Measurements from ENCODE around the gene ARHGAP32.
"Not testable (repeated sequence)": the region's sequence is repeated elsewhere in the genome, so short reads cannot be mapped to it uniquely, and the experiment has no call there.

The ARHGAP32 gene

DNA sequence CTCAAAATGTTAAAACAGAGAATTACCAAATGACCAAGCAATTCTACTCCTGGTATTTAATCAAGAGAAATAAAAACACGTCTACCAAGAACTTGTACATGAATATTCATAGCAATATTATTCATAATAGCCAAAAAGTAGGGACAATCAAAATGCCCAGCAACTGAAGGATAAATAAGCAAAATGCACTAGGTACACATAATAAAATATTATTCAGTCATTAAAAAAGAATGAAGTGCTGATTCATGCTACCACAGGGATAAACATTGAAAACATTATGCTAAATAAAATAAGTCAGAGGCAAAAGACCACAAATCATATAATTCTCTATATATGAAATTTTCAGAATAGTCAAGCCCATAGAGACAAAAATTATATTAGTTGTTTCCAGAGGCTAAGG is 24.8 kb downstream of the ARHGAP32 start:
- Histone ChIP-seq H3K36me3 (ENCODE audit: low read length) (no peaks in the 10 kb centered on the region), H3K79me2 (ENCODE audit: insufficient read depth, low read length) (no peaks in the 10 kb centered on the region), H3K27ac (ENCODE audit: low read depth, low read length) (no peak overlapping the region), H2AFZ (ENCODE audit: low read depth, low read length, severe bottlenecking) (no peak overlapping the region), H3K27me3 (ENCODE audit: low read length) (no peaks in the 10 kb centered on the region), H3K9me3 (ENCODE audit: insufficient read depth, low read length) (no peaks in the 10 kb centered on the region), H3K9ac (ENCODE audit: low read length) (no peak overlapping the region), H4K20me1 (ENCODE audit: low read depth, low read length) (no peaks in the 10 kb centered on the region), H3K4me3 (ENCODE audit: insufficient read depth, low read length, poor library complexity, severe bottlenecking) (no peak overlapping the region), H3K4me2 (ENCODE audit: low read depth, low read length, poor library complexity, severe bottlenecking) (no peak overlapping the region), H3K9me2 (replicated peaks; ENCODE audit: insufficient read depth, low read length) (no peaks in the 10 kb centered on the region), H3F3A (ENCODE audit: insufficient read depth) (no peaks in the 10 kb centered on the region)
- TF ChIP-seq EZH2phosphoT487 (conservative IDR thresholded peaks at IDR 0.05; ENCODE audit: low read length) (no peak), CTCF (IDR thresholded peaks at IDR 0.05; ENCODE audit: insufficient read depth, low read length, poor library complexity, severe bottlenecking) (no peak)

- no peaks in the 10 kb centered on the region for H3K79me2 ChIP-seq (ENCODE audit: insufficient read depth, low read length)
- H3K27me3 ChIP-seq (ENCODE audit: low read length): no peaks in the 10 kb centered on the region
- H3F3A ChIP-seq (ENCODE audit: insufficient read depth): no peaks in the 10 kb centered on the region
- H3K4me2 ChIP-seq (ENCODE audit: low read depth, low read length, poor library complexity, severe bottlenecking): no peak overlapping the region
- no peak overlapping the region for H3K27ac ChIP-seq (ENCODE audit: low read depth, low read length)
- no peak for TF ChIP-seq CTCF (IDR thresholded peaks at IDR 0.05; ENCODE audit: insufficient read depth, low read length, poor library complexity, severe bottlenecking)
- TF ChIP-seq EZH2phosphoT487 (conservative IDR thresholded peaks at IDR 0.05; ENCODE audit: low read length): no peak
- no peaks in the 10 kb centered on the region for H3K36me3 ChIP-seq (ENCODE audit: low read length)
- H3K4me3 ChIP-seq (ENCODE audit: insufficient read depth, low read length, poor library complexity, severe bottlenecking): no peak overlapping the region
- no peak overlapping the region for H3K9ac ChIP-seq (ENCODE audit: low read length)
- no peak overlapping the region for H2AFZ ChIP-seq (ENCODE audit: low read depth, low read length, severe bottlenecking)
- H3K9me2 ChIP-seq (replicated peaks; ENCODE audit: insufficient read depth, low read length): no peaks in the 10 kb centered on the region
- no peaks in the 10 kb centered on the region for H4K20me1 ChIP-seq (ENCODE audit: low read depth, low read length)
- no peaks in the 10 kb centered on the region for H3K9me3 ChIP-seq (ENCODE audit: insufficient read depth, low read length)
These were observed 28.4 kb downstream of the ARHGAP32 start for GRCh38 chr11:129163714-129164164.

GRCh38 chr11:129157080-129157479 is 35.0 kb downstream of the ARHGAP32 start:
- not testable (repeated sequence) for H2AFZ ChIP-seq (ENCODE audit: low read depth, low read length, severe bottlenecking); H3K9me2 ChIP-seq (replicated peaks; ENCODE audit: insufficient read depth, low read length); H3K27ac ChIP-seq (ENCODE audit: low read depth, low read length); H3K4me2 ChIP-seq (ENCODE audit: low read depth, low read length, poor library complexity, severe bottlenecking); H3K27me3 ChIP-seq (ENCODE audit: low read length); H3K9ac ChIP-seq (ENCODE audit: low read length); H3K9me3 ChIP-seq (ENCODE audit: insufficient read depth, low read length); H3K36me3 ChIP-seq (ENCODE audit: low read length); H3F3A ChIP-seq (ENCODE audit: insufficient read depth); H4K20me1 ChIP-seq (ENCODE audit: low read depth, low read length); H3K79me2 ChIP-seq (ENCODE audit: insufficient read depth, low read length); H3K4me3 ChIP-seq (ENCODE audit: insufficient read depth, low read length, poor library complexity, severe bottlenecking)

GRCh38 chr11:129155745-129156144 is 36.4 kb downstream of the ARHGAP32 start:
- no peaks in the 10 kb centered on the region for H3K9me2 ChIP-seq (replicated peaks; ENCODE audit: insufficient read depth, low read length)
- no peaks in the 10 kb centered on the region for H3K36me3 ChIP-seq (ENCODE audit: low read length)
- H2AFZ ChIP-seq (ENCODE audit: low read depth, low read length, severe bottlenecking): no peak overlapping the region
- no peak for TF ChIP-seq CTCF (IDR thresholded peaks at IDR 0.05; ENCODE audit: insufficient read depth, low read length, poor library complexity, severe bottlenecking)
- TF ChIP-seq EZH2phosphoT487 (conservative IDR thresholded peaks at IDR 0.05; ENCODE audit: low read length): no peak
- H3K9me3 ChIP-seq (ENCODE audit: insufficient read depth, low read length): no peaks in the 10 kb centered on the region
- H3F3A ChIP-seq (ENCODE audit: insufficient read depth): no peaks in the 10 kb centered on the region
- H3K4me2 ChIP-seq (ENCODE audit: low read depth, low read length, poor library complexity, severe bottlenecking): no peak overlapping the region
- H3K79me2 ChIP-seq (ENCODE audit: insufficient read depth, low read length): no peaks in the 10 kb centered on the region
- H3K4me3 ChIP-seq (ENCODE audit: insufficient read depth, low read length, poor library complexity, severe bottlenecking): no peak overlapping the region
- H3K9ac ChIP-seq (ENCODE audit: low read length): no peak overlapping the region
- H3K27ac ChIP-seq (ENCODE audit: low read depth, low read length): no peak overlapping the region
- H3K27me3 ChIP-seq (ENCODE audit: low read length): no peaks in the 10 kb centered on the region
- no peaks in the 10 kb centered on the region for H4K20me1 ChIP-seq (ENCODE audit: low read depth, low read length)
